AG08395 (cell line): Measurements from ENCODE around the gene GDF11.

Experiments used
- DNase-seq: peaks from one replicate; pipeline ENCODE4 v3.0.0; 2012; ENCODE audit warnings: mixed read lengths, low spot score

GDF11 gene

GRCh38 chr12:55742719-55743405 lies at the start of gene GDF11:
GDF11 (plus strand) TSS chr12:55743122; CDS start chr12:55743317, 195 bp downstream.
- DNase-seq, result peak; percentile 90

DNA sequence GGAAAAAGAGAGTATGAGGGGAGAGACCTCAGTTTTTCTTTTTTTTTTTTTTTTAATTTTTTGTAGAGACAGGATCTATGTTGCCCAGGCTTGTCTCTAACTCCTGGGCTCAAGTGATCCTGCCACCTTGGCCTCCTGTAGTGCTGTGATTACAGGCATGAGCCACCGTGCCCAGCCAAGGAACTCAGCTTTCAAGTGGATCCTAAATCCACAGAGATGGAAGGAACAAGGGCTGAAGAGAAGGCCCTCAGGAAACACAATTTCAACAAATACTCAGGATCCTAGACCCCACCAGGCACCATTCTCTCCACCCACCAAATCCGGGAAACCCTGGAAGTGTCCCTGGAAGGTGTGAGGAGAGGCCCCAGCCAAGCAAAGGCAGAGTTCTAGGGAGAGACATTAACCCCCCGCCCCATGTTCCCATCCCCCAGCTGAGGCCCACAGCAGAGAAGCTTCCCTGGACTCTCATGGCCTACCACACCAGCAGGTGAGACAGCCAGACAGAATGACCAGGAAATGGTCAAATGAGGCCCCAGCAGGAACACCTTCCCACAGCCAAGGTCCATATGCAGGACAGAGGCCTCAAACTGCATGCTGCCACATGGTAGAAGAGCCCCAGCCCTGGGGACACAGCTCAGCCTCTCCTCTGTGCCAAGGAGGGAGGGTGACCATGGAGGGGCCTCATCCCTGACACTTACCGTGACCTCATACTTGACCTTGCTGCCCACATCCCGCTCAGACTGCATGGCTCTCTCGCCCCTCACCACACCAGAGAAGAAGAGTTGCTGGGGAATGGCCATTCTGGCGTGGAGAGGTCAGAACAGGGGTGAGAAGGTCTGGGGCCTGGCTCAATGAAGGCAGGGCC lies 49.4 kb upstream of the GDF11 start:
- no peak for DNase-seq

DNA sequence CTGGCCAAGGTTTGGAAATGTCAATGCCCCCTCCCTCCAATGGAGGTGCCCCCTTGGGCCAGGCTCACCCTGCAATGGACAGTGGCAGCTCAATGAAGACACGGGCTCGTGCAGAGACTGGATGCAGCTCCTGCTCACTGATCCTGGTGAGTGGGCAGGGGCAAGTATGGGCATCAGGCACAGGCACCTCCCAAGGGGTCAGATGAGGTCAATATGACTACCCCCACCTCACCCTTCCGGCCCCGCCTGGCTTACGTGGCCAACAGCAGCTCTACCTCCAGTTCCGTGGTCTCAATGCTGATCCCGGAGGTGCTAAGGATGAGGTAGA lies 48.8 kb upstream of the GDF11 start:
- DNase-seq, result no peak

DNA sequence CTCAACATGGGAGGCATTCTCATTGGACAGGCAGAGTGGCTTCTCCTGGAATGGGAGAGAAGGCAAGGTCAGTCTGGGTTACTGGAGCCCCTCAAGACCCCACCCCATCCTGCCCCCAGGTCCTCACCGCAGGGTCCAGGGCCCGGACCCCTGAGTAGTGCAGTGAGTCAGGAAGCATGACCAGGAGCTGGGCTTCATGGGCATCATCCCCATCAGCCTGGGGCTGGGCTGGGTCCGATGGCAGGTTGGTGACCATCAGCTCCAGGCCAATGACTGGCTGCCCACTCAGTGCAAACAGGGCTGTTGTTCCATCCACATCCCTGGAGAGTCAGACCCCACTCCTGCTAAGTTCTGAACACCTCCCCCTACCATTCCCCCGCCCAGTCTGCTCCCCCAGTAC lies 48.3 kb upstream of the GDF11 start:
- DNase-seq, result no peak

DNA sequence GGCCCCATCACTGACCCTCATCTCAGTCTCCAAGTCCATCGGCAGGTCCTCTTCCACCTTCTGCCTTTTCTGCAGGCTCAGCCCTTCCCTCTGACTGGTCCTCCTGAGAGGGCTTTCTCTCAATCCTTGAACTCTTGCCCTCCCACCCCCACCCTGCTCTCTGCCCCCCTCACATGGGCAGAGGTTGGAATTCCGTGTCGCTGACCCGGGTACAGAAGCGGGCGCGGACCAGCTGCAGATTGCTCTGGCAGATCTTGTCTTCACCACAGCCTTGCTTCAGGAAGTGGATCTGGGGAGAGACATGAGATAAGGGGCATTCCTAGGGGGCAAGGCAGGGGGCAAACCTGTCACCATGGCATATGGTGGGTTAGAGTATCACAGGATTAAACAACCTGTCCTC lies 47.6 kb upstream of the GDF11 start:
- DNase-seq, result no peak

DNA sequence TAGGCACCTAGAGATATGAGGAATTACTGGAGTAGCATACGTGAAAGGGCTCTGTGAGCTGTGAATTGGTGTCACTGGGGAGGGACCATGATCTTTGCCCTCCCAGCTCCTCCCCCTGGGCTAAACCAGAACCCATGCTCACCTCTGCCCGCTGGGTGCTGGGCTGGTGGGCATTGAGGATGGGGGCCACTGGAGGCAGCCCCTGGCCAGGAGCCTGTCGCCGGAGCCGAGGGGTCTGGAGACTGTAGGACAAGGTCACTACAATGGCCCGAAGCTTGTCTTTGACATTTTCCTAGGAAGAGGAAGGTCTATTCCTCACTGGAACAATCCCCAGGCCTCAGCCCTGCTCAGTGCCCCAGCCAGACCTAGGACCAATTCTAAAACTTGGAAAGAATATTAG lies 46.8 kb upstream of the GDF11 start:
- no peak for DNase-seq

- DNase-seq, result no peak
These were observed 46.0 kb upstream of the GDF11 start for GRCh38 chr12:55696796-55697462.

DNA sequence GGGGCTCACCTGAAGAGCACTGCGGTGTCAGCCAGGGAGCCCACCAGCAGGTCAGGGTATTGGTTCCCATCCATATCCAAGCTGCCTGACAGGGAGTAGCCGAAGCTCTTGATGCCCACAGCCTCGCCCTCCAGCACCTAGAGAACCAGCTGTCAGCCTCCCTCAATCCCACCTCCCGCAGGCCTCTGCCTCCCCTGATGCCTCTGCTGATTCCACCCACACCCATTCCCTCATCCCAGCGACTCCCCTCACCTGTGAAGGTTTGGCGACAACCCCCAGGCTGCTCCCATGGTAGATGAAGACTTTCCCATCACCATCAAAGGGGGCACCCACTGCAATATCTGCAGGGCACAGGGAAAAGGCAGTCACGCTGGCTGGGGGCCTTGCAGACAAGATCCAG lies 45.2 kb upstream of the GDF11 start:
- no peak for DNase-seq

DNA sequence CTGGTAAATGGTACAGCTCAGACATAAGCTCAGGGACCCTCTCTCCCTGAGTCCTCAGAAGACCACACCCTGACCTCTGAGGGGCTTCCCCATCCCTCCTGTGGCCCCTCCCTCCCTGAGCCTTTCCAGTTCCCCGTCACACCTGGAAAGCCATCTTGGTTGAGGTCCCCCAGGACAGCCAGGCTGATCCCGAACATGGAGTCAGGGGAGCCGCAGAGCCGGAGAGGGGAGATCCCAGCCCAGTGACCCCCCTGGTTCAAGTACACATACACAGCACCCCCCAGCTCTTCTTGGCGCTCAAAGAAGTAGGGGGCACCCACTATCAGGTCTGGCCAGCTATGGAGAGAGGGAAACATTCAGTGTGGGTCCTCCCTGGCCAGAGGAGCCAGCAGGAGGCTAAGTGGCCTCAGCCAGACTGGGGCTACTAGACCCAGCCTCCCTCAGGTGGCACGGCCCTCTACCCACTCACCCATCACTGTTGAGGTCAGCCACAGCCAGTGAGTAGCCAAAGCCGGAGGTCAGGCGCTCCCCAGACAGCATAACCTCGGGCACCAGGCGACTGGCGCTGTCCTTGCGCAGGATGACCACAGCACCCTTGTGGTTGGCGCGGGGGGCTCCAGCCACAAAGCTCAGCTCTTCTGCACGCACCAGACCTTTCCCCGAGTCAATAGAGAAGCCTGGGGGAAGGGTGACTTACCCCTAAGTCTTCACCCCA lies 44.5 kb upstream of the GDF11 start:
- no peak for DNase-seq

DNA sequence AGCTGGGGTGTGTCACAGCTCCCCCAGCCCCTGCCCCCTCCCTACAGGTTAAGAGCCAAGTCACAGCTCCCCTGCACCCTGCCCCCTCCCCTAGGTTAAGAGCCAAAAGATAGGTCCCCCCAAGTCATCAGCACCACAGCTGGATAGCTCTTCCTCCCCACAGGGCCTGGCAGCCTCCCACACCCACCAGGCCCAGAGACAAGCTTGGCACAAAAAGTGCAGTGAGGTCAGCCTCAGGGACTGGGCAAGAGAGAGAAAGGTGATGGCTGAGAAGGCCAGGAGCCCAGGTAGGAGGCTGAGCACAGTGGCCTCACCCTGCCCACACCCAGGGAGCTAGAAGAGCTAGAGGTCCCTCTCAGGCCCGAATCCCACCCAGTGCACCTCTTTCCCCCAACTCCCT lies 44.0 kb upstream of the GDF11 start:
- DNase-seq, result no peak

DNA sequence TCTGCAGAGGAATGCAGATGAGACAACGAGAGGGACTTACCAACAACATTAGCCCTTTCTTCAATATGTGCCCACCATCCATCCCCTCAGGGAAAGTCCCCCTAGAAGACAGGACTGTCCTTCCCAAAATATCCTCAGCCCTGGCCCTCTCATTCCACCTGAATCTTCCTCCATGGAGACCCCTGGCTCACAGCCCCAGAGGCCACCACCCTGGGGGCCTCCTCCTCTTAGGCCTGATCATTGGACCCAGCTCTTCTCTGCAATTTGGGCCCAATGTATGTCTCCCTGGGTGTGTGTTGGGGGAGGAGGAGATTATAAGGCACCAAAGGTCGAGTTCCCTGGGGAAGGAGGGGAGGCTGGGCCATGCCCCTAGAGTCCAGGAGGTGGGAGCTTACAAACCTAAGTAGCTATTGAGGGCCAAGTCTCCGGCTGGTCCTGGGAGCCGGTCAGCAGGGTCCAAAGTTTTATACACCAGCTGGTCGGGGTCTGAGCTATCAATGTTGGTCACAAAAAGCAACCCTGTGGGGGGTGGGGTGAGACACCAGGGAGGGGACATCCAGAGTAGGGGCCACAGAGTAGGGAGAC lies 43.4 kb upstream of the GDF11 start:
- DNase-seq, result no peak

DNA sequence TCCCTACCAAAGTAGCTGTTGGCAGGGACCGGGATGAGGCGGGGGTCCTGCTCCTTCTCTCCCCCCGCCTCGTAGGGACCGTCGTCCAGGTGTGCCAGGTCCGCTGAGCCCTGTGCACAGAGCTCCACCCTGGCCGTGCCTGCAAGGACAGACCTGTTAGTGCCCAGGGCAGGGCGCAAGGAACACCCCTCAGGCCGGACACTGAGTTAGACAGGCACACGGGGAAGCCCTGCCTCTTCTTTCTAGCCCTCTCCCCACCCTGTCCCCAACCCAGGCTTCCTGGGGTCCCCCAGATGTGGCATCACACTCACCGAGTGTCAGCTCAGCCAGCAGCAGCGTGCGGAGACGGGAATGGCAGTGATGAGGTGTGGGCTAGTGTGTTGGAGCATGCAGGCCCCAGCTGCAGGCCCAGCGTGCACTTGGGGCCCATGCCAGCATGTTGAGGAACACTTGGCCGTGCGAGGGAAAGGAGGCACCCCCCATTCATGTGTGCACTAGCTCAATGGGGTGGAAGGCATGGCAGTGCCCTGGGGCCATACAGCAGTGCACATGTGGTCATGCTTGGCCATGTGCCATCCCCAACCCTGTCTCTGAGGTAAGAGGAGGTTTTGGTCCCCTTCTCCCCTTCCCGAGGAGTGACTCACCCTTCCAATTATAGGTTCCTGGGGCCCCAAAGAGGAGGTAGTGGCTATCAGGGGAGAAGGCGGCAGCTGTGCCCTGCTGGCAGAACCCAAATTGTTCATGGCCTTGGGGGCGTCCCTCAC lies 42.5 kb upstream of the GDF11 start:
- DNase-seq, result peak; percentile 22

- DNase-seq, result no peak
These were observed 40.1 kb upstream of the GDF11 start for GRCh38 chr12:55702861-55703260.

DNA sequence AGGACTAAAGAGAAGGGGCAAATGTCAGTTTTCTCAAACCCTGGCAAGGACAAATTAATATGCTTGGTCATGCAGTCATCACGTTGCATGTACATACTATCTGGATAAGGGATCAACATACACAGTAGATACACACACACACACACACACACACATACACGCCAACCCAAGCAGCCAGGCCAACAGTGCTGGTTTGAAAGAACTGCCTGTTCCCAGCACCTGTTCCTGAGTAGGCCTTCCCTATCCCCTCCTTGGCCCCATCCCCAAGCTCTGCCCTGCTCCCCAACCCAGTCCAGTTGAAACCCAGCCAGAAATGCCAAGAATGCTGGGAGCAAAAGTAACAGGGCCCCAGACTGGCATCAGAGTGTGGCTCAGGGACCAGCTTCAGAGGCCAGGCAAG lies 39.6 kb upstream of the GDF11 start:
- DNase-seq, result no peak

DNA sequence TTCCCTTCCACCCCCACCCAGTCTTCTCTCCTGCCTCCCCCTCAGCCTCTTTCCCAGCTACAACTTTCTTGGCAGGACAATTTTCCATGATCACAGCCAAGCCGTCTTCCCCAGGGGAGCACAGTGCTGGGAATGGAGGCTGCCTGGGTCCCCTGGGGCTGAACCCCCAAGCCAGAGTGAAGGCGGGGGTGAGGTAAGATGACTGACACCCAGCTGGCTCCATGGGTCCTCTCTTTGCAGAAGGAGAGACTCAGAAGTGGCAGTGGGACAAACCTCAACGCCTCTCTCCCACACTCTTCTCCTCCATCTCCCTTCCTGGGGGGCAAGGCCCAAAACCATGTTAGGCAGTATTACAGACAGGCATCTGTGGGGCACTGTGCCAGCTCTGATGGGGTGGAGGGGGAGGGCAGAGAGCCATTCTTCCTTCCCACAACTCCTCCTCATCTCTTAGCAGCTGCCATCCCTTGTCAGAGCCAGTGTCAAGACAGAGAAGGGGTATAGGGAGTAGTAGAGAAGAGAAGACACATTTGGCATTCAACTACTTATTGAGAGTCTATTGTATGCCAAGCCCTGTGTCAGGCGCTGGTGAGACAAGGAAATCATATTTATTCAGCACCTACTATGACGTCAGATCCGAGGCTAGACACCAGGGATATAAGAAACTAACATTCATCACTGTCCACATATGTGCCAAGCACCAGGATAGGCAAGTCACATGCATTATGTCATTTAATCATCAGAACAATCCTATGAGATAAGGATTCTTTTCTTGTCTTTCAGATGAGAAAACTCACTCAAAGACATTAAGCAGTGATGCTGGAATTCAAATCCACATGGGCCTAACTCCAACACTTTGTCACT lies 38.8 kb upstream of the GDF11 start:
- no peak for DNase-seq

DNA sequence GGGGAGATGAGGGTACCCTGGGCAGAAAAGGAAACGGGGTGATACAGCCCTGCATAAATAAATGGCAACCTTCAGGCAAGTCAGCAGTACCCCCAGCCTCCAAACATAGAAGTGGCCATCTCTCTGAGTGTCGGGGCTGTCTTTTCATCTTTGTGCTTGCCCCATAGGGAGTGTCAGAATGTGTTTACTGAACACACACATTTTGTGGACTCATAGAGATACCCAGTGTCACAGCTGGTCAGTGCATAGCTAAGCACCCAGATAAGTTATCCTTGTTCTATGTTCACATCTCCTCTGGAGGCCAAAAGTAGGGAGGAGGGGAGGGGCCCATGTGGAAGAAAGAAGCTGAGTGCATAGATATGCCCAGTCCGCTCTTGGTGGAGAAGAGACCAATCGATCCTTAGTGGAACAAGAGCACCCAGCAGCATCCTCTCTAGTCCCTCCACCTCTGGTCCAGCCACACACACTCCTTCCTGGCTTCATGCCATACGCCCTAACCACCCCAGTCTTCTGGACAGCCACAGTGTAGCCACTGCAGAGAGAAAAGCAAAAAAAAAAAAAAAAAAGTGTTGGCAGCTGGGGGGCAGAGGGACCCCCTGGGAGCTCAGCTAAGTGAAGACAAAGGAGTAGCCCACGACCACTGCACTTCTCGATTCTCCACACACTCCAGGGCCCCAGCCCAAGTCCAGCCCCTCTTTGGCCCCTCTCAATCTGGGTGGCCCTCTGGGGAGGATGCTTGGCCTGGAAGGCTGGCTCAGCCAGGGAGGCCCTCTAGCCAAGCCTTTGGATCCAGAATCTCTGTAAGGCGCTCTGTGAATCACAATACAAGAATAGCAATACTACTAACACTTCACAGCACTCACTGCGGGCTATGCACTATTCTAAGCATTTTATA lies 37.9 kb upstream of the GDF11 start:
- DNase-seq, result no peak

- DNase-seq, result no peak
These were observed 37.0 kb upstream of the GDF11 start for GRCh38 chr12:55705782-55706402.

DNA sequence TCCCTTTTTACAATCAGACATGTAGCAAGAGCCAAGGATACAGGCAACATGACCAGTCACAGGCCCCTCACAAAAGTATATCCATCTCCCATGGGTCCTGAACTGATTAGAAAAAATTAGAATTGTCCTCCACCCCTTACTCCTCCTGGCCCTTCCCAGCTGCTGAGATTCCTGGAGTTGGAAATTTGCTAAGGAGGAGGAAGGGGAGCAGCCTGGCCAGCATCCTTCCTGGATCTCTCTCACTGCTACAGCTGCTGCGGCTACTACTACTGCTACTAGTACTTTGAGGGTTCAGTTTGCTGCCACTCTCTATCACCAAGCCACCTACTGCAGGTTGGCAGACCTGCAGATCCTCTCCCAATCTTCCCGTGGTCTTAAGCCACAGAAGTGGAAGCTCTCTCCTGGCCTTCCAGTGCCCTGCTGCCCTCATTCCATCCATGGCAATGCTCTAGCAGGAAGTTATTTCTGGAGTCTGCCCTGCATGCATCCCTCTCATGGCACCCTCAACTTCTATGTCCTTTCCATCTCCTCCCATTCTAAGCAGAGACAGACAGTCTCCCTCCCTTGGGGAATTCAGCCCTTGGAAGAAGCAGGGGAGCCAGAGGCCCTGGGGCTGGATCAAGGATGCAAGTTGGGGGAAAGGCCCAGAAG lies 36.2 kb upstream of the GDF11 start:
- DNase-seq, result no peak
